ENCODE measurements around the gene ADAMTSL3.

The ADAMTSL3 gene

DNA sequence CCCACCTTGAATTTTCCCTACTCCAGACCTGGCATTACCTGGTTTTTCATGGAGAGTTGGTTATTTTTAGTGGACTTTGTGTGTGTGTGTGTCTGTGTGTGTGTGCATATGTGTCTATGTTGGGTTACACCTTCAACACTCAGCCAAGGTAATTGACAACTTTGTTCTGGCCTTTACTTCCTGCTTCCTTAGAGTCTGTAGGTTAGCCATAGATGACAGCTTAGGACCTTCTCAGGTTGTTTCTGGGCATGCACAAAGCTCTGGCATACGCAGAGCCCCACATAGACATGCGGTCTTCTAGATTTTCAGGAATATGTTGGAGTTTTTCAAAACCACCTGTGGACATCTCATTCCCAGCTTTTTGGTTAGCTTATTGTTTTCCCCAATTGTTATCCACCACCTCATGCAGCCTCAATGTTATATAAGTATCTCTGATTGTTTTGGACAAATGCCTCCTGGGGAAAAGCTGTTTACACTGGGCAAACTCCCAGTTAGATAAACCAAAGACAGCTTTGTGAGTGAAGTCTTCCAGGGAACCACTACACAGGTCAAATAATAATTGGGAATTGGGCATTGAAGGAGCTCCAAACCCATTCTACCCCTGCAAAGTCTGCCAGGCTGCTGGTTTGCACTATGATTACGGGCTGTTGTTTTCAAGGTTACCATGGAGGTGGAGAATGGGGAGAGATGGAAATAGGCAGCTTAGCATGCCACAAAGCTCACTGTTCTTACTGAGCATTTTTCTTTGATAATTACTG is 201.2 kb downstream of the ADAMTSL3 start:
- in situ Hi-C loops (cut with MboI; ENCODE audit: low sequenced_read_pairs, unreplicated experiment) = no loop called here
- TF ChIP-seq, protein P1, sequence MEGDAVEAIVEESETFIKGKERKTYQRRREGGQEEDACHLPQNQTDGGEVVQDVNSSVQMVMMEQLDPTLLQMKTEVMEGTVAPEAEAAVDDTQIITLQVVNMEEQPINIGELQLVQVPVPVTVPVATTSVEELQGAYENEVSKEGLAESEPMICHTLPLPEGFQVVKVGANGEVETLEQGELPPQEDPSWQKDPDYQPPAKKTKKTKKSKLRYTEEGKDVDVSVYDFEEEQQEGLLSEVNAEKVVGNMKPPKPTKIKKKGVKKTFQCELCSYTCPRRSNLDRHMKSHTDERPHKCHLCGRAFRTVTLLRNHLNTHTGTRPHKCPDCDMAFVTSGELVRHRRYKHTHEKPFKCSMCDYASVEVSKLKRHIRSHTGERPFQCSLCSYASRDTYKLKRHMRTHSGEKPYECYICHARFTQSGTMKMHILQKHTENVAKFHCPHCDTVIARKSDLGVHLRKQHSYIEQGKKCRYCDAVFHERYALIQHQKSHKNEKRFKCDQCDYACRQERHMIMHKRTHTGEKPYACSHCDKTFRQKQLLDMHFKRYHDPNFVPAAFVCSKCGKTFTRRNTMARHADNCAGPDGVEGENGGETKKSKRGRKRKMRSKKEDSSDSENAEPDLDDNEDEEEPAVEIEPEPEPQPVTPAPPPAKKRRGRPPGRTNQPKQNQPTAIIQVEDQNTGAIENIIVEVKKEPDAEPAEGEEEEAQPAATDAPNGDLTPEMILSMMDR (IDR thresholded peaks at IDR 0.05; ENCODE audit: borderline replicate concordance, control extremely low read depth, extremely low read depth, insufficient read depth, missing control alignments) = no peak
- DNase-seq (ENCODE audit: low spot score) = no peak

DNA sequence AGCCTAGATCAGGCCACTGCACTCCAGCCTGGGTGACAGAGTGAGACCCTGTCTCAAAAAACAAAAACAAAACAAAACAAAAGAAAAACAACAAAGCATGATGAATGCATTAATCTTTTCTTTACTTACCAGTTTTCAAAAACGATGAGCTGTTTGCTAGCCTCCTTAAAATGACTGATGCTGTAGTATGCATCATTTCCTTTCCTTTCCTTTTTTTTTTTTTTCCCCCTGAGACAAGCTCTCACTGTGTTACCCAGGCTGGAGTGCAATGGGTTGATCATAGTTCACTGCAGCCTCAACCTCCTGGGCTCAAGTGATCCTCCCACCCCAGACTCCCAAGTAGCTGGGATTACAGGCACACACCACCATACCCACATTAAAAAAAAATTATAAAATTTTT is 202.0 kb downstream of the ADAMTSL3 start:
- in situ Hi-C loops (cut with MboI; ENCODE audit: low sequenced_read_pairs, unreplicated experiment) = no loop called here
- TF ChIP-seq, protein P1 (IDR thresholded peaks at IDR 0.05; ENCODE audit: borderline replicate concordance, control extremely low read depth, extremely low read depth, insufficient read depth, missing control alignments) = no peak
- DNase-seq (ENCODE audit: low spot score) = no peak

DNA sequence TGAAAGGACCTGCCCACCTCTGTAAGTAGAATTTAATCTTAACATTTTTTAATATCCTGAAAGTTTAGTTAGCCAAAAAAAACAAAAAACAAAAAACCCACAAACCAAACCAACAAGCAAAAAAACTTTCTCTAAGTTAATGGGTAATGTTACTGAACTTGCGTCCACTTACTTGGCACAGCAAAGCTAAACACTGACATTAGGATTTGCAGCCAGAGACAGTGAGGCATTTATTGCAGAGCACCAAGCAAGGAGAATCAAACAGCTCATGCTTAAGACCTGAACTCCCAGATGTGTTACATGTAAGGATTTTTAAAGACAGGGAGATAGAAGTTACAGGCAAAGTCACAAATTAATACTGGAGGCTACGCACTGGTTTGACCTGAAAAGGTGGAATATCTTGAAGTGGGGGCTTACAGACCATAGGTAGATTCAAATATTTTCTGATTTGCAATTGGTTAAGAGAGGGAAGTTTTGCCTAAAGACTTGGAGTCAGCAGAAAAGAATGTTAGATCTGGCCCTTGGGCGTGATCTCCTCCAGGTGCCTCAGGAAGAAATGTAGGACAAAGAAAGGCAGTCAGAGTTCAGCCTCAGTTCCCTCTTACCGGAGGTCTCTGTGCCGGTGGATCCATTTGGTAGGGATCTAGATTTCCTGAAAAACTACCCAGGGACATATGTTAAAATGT is 205.0 kb downstream of the ADAMTSL3 start:
- no peak for DNase-seq (ENCODE audit: low spot score)
- in situ Hi-C loops (cut with MboI; ENCODE audit: low sequenced_read_pairs, unreplicated experiment) = no loop called here
- TF ChIP-seq, protein P1 (IDR thresholded peaks at IDR 0.05; ENCODE audit: borderline replicate concordance, control extremely low read depth, extremely low read depth, insufficient read depth, missing control alignments) = no peak

DNA sequence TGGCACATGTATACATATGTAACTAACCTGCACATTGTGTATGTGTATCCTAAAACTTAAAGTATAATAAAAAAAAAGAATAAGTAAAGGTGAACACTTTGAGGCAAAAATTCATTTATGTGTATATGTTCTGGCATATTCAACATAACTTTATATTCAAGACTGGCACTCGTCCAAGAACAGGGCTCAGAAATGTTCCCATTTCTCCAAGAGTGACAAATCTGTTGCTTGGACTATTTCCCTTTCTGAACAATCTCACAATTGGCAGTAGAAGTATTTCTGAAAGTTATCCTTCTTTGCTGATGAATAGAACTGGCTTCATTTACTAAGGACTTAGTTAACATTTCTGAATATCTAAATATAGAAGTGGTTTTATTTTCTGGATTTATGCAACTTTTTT is 212.8 kb downstream of the ADAMTSL3 start:
- in situ Hi-C loops (cut with MboI; ENCODE audit: low sequenced_read_pairs, unreplicated experiment) = no loop called here
- DNase-seq (ENCODE audit: low spot score) = no peak
- TF ChIP-seq, protein P1 (IDR thresholded peaks at IDR 0.05; ENCODE audit: borderline replicate concordance, control extremely low read depth, extremely low read depth, insufficient read depth, missing control alignments) = no peak

DNA sequence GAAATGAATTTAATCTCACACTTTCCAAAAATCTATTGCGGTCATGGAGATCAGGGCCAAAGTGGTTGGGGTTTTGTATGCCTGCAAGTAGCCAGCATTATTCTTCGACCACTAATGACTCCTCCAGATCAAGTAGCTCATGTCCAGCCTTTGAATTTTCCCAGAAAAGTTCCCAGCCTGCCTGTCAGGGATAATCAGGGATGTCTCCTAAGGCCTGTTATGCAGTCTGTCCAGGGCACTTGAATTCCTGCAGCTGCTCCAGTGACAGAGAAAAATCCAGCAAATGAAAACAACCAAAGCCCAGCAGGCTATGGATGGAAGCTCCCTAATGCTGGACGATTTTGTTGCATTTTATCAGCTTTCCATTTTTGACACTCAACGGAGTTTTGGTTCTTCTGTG is 215.4 kb downstream of the ADAMTSL3 start:
- no peak for DNase-seq (ENCODE audit: low spot score)
- TF ChIP-seq, protein P1 (IDR thresholded peaks at IDR 0.05; ENCODE audit: borderline replicate concordance, control extremely low read depth, extremely low read depth, insufficient read depth, missing control alignments) = no peak
- in situ Hi-C loops (cut with MboI; ENCODE audit: low sequenced_read_pairs, unreplicated experiment) = no loop called here

DNA sequence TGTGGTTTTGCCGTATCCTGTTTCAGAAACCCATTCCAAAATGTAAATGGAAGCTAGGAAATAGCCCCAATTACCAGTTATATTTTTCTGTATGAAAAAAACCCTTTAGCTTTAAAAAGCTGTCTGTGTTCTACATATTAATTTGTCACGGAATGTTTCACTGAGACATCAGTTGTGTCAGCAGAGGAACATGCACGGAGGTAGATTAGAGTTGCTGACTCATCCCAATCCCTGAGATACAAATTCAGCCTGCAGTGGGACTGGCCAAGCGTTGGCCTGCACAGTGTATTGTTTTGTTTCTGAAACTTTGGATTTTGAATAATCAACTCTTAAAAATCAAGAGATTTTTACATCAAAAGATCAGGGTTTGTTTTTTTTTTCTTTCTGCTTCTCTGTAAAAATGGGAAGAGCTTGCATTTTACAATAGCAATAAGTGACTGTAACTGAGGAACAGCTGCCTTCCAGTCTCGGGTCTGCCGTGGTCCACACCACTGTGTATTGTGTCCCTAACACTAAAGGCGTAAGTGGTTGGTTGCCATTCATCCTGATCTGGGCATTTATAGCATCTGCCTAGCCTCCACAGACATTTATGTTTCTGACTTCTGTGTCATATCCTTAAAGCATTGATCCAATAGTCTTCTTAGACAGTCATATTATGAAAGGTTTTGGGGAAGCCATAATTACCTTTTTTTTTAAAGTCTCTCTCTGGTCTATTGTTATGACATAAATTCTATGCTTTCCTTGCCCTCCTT is 218.1 kb downstream of the ADAMTSL3 start:
- peak; percentile 33 for DNase-seq (ENCODE audit: low spot score)
- in situ Hi-C loops (cut with MboI; ENCODE audit: low sequenced_read_pairs, unreplicated experiment) = no loop called here
- TF ChIP-seq, protein P1 (IDR thresholded peaks at IDR 0.05; ENCODE audit: borderline replicate concordance, control extremely low read depth, extremely low read depth, insufficient read depth, missing control alignments) = no peak

Measured in GM13976 (cell line).